Erythroblast (primary cell): Measurements from ENCODE around the gene HMGA1.

Experiments
- DNase-seq, 2 experiments: peaks; one replicate each; lab custom pipeline; 2025; lab: John Stamatoyannopoulos, UW
- GATA1 ChIP-seq: IDR thresholded peaks from 2 replicates; pipeline ENCODE4 v1.6.1; 2011; ENCODE audit warnings: low read depth, mild to moderate bottlenecking, control low read depth, low read length, moderate library complexity
- POLR2A ChIP-seq: IDR thresholded peaks from 2 replicates; pipeline ENCODE4 v1.6.1; 2011; ENCODE audit warnings: mild to moderate bottlenecking, low read length

Gene HMGA1

GRCh38 chr6:34205466-34205865 lies 31.2 kb upstream of the HMGA1 start:
- DNase-seq = peak in 1 of 2 experiments; percentile 27
- TF ChIP-seq POLR2A = no peak
- TF ChIP-seq GATA1 = no peak

DNA sequence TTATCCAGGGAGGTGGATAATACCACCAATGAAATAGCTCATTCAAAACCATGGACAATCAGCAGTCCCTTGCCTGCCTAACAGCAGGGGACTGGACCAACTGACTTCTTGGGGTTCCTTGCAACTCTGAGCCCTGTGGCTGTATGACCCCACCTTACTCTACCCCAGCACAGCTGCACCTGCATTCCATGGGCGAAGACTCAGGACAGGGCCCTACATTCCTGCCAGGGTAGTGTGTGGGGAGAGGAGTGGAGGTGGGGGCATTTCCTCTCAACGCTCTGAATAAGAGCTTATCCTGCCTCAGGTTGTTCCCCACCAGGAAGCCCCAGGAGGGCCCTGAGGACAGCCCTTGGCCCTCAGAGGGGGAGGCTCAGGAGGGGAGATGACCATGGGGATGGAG lies 30.8 kb upstream of the HMGA1 start:
- no peak for DNase-seq
- TF ChIP-seq POLR2A (no peak), GATA1 (no peak)

GRCh38 chr6:34206726-34207125 lies 29.9 kb upstream of the HMGA1 start:
- no peak for DNase-seq
- TF ChIP-seq GATA1 (no peak), POLR2A (no peak)

DNA sequence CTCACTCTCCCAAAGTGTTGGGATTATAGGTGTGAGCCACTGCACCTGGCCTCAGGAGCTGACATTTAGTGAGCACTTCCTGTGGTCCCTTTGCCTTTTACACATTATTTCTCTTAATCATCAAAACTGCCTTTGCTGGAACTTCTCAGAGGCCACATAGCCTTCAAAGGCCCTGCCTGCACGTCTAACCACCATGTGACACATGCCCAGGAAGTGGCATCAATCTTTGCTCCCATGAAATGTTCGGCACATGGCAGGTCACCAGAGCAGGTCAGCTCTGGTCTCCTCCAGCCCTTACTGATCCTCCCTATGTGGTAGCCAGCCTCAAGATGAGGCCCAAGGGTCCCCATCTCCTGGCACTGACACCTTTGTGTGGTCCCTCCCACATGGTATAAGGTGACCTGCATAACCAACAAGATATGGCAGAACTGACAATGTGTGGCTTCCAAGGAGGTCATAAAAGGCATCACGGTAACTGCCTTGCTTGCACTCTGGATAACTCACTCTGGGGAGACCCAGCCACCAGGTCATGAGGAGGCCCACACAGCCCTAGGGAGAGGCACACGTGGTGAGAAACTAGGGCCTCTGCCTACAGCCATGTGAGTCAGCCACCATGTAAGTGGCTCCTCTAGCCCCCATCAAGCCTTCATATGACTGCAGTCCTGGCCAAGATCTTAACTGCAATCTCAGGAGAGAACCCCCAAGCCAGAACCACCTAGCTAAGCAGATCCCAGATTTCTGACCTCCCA lies 28.8 kb upstream of the HMGA1 start:
- no peak for TF ChIP-seq GATA1
- no peak for TF ChIP-seq POLR2A

DNA sequence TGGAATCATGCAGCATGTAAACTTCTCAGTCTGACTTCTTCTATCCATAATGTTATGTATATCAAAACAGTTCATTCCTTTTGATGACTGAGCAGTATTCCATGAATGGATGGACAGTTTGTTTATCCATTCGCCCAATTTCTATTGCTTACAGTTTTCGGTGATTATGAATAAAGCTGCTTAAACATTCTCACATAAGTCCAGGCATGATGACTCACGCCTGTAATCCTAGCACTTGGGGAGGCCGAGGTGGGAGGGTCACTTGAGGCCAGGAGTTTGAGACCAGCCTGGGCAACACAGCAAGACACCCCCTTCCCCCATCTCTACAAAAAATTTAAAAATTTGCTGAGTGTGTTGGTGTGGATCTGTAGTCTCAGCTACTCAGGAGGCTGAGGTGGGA lies 22.9 kb upstream of the HMGA1 start:
- DNase-seq = no peak
- TF ChIP-seq POLR2A = no peak
- no peak for TF ChIP-seq GATA1

More for the DNA sequence above, 28.8 kb upstream of the HMGA1 start:
- DNase-seq = no peak

- no peak for DNase-seq
- TF ChIP-seq GATA1 (no peak), POLR2A (no peak)
Observed at GRCh38 chr6:34218691-34219090, 18.0 kb upstream of the HMGA1 start.

GRCh38 chr6:34223381-34223955 lies 13.2 kb upstream of the HMGA1 start:
- TF ChIP-seq GATA1 = no peak
- TF ChIP-seq POLR2A = no peak
- no peak for DNase-seq

DNA sequence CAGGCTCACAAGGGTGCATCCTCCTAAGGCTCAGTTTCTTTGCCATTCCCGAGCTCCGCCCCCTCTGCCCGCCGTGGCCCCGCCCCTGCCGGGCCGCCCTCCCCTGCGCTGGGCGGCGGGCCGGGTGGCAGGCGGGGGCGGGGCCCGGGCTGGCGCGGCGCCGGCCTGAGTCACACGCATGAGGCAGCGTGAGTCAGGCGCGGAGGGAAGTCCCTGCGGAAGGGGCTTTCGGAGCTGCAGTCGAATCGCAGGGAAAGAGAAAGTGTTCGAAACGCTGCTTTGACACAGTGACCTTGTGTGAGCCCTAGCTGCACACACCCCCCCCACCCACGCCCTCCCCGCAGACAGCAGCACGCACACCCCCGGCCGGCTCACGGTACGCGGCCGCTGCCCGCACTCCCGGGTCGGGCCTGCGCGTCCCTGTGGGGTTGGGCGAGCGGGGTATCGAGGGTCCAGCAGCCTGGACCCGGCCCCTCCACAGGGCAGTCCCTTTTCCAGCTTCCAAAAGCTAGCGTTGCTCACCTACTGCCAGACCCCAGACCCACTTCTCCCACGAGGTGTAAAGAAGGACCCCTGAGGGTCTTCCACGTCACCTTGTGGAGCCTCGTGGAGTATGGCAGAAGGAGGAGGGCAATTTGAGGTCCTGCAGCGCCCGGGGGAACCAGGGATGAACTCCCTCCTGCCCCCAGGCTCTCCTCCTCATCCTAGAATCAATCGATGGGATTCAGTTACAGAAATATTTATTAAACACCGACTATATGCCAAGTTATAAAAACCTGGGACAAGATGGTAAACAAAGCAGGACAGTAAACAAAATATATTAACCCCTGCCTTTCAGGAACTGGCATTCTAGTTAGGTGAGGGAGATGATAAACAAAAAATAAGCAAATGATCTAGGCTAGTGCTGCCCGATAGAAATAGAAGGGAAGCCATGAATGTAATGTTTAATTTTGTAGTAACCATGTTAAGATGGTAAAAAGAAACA lies 12.4 kb upstream of the HMGA1 start:
- peak; percentile 96 to 98 for DNase-seq
- TF ChIP-seq POLR2A (peak; percentile 66), GATA1 (no peak)

DNA sequence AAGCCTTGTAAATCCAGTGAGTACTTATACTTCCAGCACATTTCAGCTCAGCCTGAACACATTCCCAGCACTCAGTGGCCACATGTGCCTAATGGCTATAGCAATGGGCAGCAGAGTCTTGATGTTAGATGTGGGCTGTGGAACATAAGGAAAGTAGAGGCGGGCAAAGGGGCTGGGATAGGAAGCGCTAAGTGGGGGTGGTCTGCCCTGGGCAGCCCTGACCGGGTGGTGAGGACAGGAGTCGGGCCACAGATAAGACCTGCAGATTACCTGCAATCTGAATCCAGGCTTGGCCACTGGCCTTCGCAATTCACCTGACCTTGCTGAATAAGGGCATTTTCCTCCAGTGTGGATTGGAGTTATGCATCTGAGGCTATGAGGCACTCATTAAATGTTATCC lies 11.1 kb upstream of the HMGA1 start:
- DNase-seq = no peak
- TF ChIP-seq GATA1 = no peak
- TF ChIP-seq POLR2A = no peak

GRCh38 chr6:34226066-34226465 lies 10.6 kb upstream of the HMGA1 start:
- no peak for DNase-seq
- no peak for TF ChIP-seq GATA1
- TF ChIP-seq POLR2A = no peak

DNA sequence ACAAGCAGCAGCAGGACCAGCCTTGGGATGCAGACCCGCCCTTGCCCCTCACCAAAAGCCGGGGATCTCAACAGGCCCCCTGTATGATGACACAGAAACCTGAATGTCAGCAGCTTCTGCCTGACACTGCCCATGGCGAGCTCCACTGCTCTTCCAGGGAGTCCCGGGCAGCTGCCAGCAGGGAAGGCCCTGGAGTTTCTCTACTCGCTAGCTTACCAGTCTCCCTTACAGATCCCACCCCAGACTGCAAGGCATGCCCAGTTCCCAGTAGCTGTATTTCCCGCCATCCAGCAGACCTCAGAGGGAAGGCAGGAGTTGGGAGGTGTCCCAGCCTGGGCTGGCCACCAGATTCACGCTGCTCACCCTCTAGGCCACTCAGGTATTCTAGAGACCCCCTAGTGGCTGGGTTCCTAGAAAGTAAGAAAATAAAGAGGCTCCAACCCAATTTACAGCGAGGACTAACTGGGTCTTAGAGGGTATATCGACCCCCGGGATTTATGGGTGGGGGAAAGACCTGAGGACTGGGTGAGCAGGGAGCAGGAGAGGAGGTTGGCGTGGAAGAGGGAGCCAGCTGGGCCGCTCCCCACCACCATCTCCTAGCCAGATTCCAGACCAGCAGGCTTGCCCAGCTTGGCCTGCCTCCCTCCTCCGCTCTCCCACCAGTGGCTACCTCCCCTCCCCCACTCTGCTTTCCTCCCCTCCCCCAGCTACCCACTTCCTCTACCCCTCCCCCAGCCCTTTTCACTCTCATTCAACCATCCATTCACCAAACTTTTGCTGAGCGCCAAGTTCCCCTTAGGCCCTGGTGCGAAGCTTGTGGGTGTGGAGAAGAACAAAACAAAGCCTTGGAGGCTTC lies 9.7 kb upstream of the HMGA1 start:
- no peak for TF ChIP-seq POLR2A
- TF ChIP-seq GATA1 = no peak
- DNase-seq = no peak

GRCh38 chr6:34227761-34228421 lies 8.8 kb upstream of the HMGA1 start:
- DNase-seq = no peak
- TF ChIP-seq GATA1 (no peak), POLR2A (no peak)
